Liver (tissue), 9 donors: ENCODE results near the gene LINGO4. TPM values are rescaled to one million over a fixed set of nuclear protein-coding genes. Genes with fewer than 3 reads are reported as not detected.

Experiments
- DNase-seq: peaks from one replicate; pipeline ENCODE4 v3.0.0-alpha.2; 2017; ENCODE audit warnings: low spot score
- H3K27ac ChIP-seq, 2 donors: one replicate each; pipeline ENCODE4 v1.7.0; 2013; ENCODE audit warnings: inconsistent platforms in 2 of 2, low read length in 2 of 2, control low read depth in 1 of 2, low read depth in 1 of 2, mild to moderate bottlenecking in 1 of 2
- H3K27me3 ChIP-seq, 4 donors: one replicate each; pipeline versions ENCODE4 v1.6.1 to v1.7.0; 2013; ENCODE audit warnings: low read length in 3 of 4, inconsistent platforms in 1 of 4, mild to moderate bottlenecking in 1 of 4, moderate library complexity in 1 of 4; ENCODE audit not compliant: control insufficient read depth in 4 of 4, insufficient read depth in 4 of 4
- H3K36me3 ChIP-seq, 4 donors: one replicate each; pipeline versions ENCODE4 v1.6.1 to v1.7.0; 2013; ENCODE audit warnings: low read length in 3 of 4, mild to moderate bottlenecking in 3 of 4, low read depth in 1 of 4, moderate library complexity in 1 of 4; ENCODE audit not compliant: control insufficient read depth in 4 of 4, insufficient read depth in 3 of 4
- H3K4me1 ChIP-seq, 4 donors: one replicate each; pipeline versions ENCODE4 v1.6.1 to v1.7.0; 2013; ENCODE audit warnings: low read length in 3 of 4, mild to moderate bottlenecking in 3 of 4, moderate library complexity in 1 of 4; ENCODE audit not compliant: control insufficient read depth in 4 of 4, insufficient read depth in 4 of 4
- H3K4me3 ChIP-seq, 3 donors: one replicate each; pipeline versions ENCODE4 v1.6.1 to v1.7.0; 2013; ENCODE audit warnings: low read length in 3 of 3, control low read depth in 1 of 3, low read depth in 1 of 3, mild to moderate bottlenecking in 1 of 3
- H3K9ac ChIP-seq, 2 donors: one replicate each; pipeline ENCODE4 v1.7.0; 2013; ENCODE audit warnings: low read length in 2 of 2, mild to moderate bottlenecking in 2 of 2, moderate library complexity in 2 of 2, control low read depth in 1 of 2, low read depth in 1 of 2
- H3K9me3 ChIP-seq, 4 donors: one replicate each; pipeline versions ENCODE4 v1.6.1 to v1.7.0; 2013; ENCODE audit warnings: low read length in 3 of 4; ENCODE audit not compliant: control insufficient read depth in 4 of 4
- EGR1 ChIP-seq, 2 donors: IDR thresholded peaks; 2 replicates each; pipeline ENCODE4 v1.6.1; 2016 to 2018; ENCODE audit warnings: antibody characterized with exemption in 2 of 2, low read depth in 2 of 2
- FOXA1 ChIP-seq: IDR thresholded peaks from 2 replicates; pipeline ENCODE4 v1.6.1; 2016; ENCODE audit warnings: antibody characterized with exemption
- FOXA2 ChIP-seq: IDR thresholded peaks from 2 replicates; pipeline ENCODE4 v1.6.1; 2016; ENCODE audit warnings: antibody characterized with exemption
- HNF4A ChIP-seq, 2 donors: conservative IDR thresholded peaks; 2 replicates each; pipeline ENCODE4 v1.6.1; 2016; ENCODE audit warnings: antibody characterized with exemption in 2 of 2, mild to moderate bottlenecking in 2 of 2
- JUND ChIP-seq, 2 donors: IDR thresholded peaks; 2 replicates each; pipeline ENCODE4 v1.6.1; 2016; ENCODE audit warnings: antibody characterized with exemption in 2 of 2
- NR2F2 ChIP-seq: IDR thresholded peaks from 2 replicates; pipeline ENCODE4 v1.6.1; 2016; ENCODE audit warnings: antibody characterized with exemption
- RAD21 ChIP-seq, 2 donors: IDR thresholded peaks; 2 replicates each; pipeline ENCODE4 v1.6.1; 2016; ENCODE audit warnings: antibody characterized with exemption in 2 of 2, mild to moderate bottlenecking in 2 of 2
- RXRA ChIP-seq, 2 donors: IDR thresholded peaks; 2 replicates each; pipeline ENCODE4 v1.6.1; 2017 to 2018; ENCODE audit warnings: antibody characterized with exemption in 2 of 2, mild to moderate bottlenecking in 1 of 2
- SP1 ChIP-seq: IDR thresholded peaks from 2 replicates; pipeline ENCODE4 v1.6.1; 2018; ENCODE audit warnings: antibody characterized with exemption, mild to moderate bottlenecking
- TAF1 ChIP-seq: conservative IDR thresholded peaks from 2 replicates; pipeline ENCODE4 v1.6.1; 2016; ENCODE audit warnings: antibody characterized with exemption, mild to moderate bottlenecking
- YY1 ChIP-seq: IDR thresholded peaks from 2 replicates; pipeline ENCODE4 v1.6.1; 2016; ENCODE audit warnings: antibody characterized with exemption, mild to moderate bottlenecking
- WGBS: extraction: QIAGEN DNeasy Blood & Tissue Kit; methylation state at CpG from one replicate; pipeline ENCODE4 v1.1.7; 2013; 5-methylcytosine and 5-hydroxymethylcytosine counted together
- polyA plus RNA-seq, 2 donors: library from polyadenylated mRNA; stranded (reverse) in 1 of 2; unstranded in 1 of 2; fragments of 200-250 nt in 1 of 2; fragments of >200 nt in 1 of 2; fragmentation: Nextera tagmentation in 1 of 2; extraction: Ambion mirVana in 1 of 2; gene quantifications; one replicate each; pipeline versions ENCODE4 v1.2.1 to v1.2.3, GENCODE V29; 2013 to 2015
- total RNA-seq, 2 donors: library from RNA; depleted of rRNA; stranded (reverse); fragments of >200 nt; gene quantifications; one replicate each; pipeline ENCODE4 v1.2.3, GENCODE V29; 2014
- TF ChIP-seq, protein P1 (sequence below): IDR thresholded peaks from 2 replicates; pipeline ENCODE4 v1.6.1; 2016; ENCODE audit warnings: antibody characterized with exemption
- TF ChIP-seq, protein P2 (sequence below): IDR thresholded peaks from 2 replicates; pipeline ENCODE4 v1.6.1; 2016; ENCODE audit warnings: antibody characterized with exemption
- TF ChIP-seq, protein P3 (sequence below): IDR thresholded peaks from 2 replicates; pipeline ENCODE4 v1.6.1; 2016; ENCODE audit warnings: antibody characterized with exemption, mild to moderate bottlenecking
- TF ChIP-seq, protein P4 (sequence below): IDR thresholded peaks from 2 replicates; pipeline ENCODE4 v1.6.1; 2016; ENCODE audit warnings: antibody characterized with exemption
- TF ChIP-seq, protein P5 (sequence below): fragments of 150-350 bp; IDR thresholded peaks from 2 replicates; pipeline ENCODE4 v1.5.1; 2017; ENCODE audit warnings: improper control_type of control experiment, low read depth, low read length; ENCODE audit not compliant: missing input control
- donor health status: healthy.
- donor health status: healthy.
- donor health status: healthy.
- donor health status: healthy.
- donor health status: healthy.

Gene LINGO4
- total and polyA plus RNA-seq, 4 donors = 0.05 to 0.50 (median 0.09) TPM; not detected in 1

DNA sequence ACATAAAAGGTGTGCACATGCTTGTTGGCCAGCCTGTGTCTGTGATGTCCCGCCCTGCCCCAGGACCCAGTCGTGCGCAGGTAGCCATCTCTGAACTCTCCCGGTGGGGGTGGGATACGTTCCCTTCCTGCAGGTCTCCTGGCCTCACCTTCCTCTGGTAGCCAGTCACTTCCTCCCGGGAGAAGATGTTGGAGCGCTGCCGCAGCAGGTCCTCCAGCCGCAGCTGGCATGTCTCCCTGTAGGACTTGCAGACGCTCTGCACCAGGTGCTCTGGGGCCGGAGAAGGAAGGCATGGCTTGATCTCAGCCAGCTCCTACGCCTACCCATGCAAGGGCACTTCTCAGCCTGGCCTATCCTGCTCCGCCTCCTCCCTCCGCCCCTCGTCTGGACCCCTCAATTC lies 9.2 kb upstream of the LINGO4 start:
- Histone ChIP-seq H3K36me3 (peaks cover 1 to 65% (median 49%) of the 10 kb centered on the region in 4 donors), H3K27me3 (no peaks in the 10 kb centered on the region), H3K9ac (no peak overlapping the region), H3K27ac (no peak overlapping the region), H3K4me3 (no peak overlapping the region), H3K9me3 (no peaks in the 10 kb centered on the region), H3K4me1 (peaks cover 2 to 26% (median 12%) of the 10 kb centered on the region in 4 donors)
- DNase-seq = no peak
- no peak for TF ChIP-seq NR2F2
- TF ChIP-seq FOXA1 = no peak
- TF ChIP-seq, protein P1, sequence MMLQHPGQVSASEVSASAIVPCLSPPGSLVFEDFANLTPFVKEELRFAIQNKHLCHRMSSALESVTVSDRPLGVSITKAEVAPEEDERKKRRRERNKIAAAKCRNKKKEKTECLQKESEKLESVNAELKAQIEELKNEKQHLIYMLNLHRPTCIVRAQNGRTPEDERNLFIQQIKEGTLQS = no peak
- TF ChIP-seq, protein P2, sequence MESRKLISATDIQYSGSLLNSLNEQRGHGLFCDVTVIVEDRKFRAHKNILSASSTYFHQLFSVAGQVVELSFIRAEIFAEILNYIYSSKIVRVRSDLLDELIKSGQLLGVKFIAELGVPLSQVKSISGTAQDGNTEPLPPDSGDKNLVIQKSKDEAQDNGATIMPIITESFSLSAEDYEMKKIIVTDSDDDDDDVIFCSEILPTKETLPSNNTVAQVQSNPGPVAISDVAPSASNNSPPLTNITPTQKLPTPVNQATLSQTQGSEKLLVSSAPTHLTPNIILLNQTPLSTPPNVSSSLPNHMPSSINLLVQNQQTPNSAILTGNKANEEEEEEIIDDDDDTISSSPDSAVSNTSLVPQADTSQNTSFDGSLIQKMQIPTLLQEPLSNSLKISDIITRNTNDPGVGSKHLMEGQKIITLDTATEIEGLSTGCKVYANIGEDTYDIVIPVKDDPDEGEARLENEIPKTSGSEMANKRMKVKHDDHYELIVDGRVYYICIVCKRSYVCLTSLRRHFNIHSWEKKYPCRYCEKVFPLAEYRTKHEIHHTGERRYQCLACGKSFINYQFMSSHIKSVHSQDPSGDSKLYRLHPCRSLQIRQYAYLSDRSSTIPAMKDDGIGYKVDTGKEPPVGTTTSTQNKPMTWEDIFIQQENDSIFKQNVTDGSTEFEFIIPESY = no peak
- TF ChIP-seq TAF1 = no peak
- TF ChIP-seq JUND (IDR thresholded peaks at IDR 0.05) = no peak
- TF ChIP-seq SP1 = no peak
- TF ChIP-seq EGR1 (IDR thresholded peaks at IDR 0.05; ENCODE audit: low read depth in 2 of 2) = no peak
- no peak for TF ChIP-seq HNF4A (conservative IDR thresholded peaks at IDR 0.05)
- TF ChIP-seq RAD21 (IDR thresholded peaks at IDR 0.05) = no peak
- no peak for TF ChIP-seq FOXA2
- TF ChIP-seq RXRA (IDR thresholded peaks at IDR 0.05) = no peak
- TF ChIP-seq, protein P3, sequence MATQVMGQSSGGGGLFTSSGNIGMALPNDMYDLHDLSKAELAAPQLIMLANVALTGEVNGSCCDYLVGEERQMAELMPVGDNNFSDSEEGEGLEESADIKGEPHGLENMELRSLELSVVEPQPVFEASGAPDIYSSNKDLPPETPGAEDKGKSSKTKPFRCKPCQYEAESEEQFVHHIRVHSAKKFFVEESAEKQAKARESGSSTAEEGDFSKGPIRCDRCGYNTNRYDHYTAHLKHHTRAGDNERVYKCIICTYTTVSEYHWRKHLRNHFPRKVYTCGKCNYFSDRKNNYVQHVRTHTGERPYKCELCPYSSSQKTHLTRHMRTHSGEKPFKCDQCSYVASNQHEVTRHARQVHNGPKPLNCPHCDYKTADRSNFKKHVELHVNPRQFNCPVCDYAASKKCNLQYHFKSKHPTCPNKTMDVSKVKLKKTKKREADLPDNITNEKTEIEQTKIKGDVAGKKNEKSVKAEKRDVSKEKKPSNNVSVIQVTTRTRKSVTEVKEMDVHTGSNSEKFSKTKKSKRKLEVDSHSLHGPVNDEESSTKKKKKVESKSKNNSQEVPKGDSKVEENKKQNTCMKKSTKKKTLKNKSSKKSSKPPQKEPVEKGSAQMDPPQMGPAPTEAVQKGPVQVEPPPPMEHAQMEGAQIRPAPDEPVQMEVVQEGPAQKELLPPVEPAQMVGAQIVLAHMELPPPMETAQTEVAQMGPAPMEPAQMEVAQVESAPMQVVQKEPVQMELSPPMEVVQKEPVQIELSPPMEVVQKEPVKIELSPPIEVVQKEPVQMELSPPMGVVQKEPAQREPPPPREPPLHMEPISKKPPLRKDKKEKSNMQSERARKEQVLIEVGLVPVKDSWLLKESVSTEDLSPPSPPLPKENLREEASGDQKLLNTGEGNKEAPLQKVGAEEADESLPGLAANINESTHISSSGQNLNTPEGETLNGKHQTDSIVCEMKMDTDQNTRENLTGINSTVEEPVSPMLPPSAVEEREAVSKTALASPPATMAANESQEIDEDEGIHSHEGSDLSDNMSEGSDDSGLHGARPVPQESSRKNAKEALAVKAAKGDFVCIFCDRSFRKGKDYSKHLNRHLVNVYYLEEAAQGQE = no peak
- 92% methylated on average over 15 of the region's 15 CpGs for WGBS

DNA sequence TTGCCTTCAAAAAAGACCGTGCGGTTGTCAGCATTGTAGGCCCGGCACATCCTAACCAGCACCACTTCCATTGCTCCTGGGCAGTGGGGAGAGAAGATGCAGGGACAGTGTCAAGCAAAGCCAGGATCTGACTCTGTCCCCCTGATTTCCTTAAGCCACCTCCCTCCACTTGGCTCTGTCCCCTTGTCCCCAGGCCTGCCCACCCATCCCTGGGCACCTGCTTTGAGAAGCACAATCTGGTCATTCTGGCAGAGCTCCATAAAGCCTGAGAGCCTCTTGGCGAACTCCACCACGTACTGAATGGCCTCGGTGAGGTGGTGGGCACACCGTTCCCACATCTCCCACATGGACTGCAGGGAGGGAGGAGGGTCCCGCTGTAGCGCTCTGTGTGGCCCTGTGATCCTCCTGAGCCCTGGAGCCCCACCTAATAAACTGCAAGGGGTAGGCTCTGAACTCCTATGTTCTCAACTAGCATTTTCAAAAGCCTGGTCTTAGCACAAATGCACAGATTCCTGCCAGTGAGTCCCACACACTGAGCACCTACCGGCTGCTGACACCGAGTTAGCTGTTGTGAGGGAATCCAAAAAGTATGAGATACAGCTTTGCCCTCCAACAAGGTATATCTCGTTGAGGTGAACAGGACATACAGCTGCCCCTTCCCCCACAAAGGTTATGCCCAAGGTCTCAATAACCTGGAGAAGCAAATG lies 8.2 kb upstream of the LINGO4 start:
- no peaks in the 10 kb centered on the region for H3K9me3 ChIP-seq
- no peak overlapping the region for H3K9ac ChIP-seq
- no peak overlapping the region for H3K27ac ChIP-seq
- peaks cover 1 to 69% (median 54%) of the 10 kb centered on the region in 4 donors for H3K36me3 ChIP-seq
- H3K4me3 ChIP-seq = no peak overlapping the region
- TF ChIP-seq, protein P2 = no peak
- no peak for TF ChIP-seq EGR1 (IDR thresholded peaks at IDR 0.05; ENCODE audit: low read depth in 2 of 2)
- no peak for TF ChIP-seq TAF1
- TF ChIP-seq YY1 = no peak
- TF ChIP-seq RXRA (IDR thresholded peaks at IDR 0.05) = no peak
- TF ChIP-seq FOXA2 = no peak
- TF ChIP-seq, protein P1 = no peak
- TF ChIP-seq NR2F2 = no peak
- TF ChIP-seq, protein P4, sequence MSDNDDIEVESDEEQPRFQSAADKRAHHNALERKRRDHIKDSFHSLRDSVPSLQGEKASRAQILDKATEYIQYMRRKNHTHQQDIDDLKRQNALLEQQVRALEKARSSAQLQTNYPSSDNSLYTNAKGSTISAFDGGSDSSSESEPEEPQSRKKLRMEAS = no peak
- TF ChIP-seq, protein P5, sequence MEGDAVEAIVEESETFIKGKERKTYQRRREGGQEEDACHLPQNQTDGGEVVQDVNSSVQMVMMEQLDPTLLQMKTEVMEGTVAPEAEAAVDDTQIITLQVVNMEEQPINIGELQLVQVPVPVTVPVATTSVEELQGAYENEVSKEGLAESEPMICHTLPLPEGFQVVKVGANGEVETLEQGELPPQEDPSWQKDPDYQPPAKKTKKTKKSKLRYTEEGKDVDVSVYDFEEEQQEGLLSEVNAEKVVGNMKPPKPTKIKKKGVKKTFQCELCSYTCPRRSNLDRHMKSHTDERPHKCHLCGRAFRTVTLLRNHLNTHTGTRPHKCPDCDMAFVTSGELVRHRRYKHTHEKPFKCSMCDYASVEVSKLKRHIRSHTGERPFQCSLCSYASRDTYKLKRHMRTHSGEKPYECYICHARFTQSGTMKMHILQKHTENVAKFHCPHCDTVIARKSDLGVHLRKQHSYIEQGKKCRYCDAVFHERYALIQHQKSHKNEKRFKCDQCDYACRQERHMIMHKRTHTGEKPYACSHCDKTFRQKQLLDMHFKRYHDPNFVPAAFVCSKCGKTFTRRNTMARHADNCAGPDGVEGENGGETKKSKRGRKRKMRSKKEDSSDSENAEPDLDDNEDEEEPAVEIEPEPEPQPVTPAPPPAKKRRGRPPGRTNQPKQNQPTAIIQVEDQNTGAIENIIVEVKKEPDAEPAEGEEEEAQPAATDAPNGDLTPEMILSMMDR = no peak
- no peak for TF ChIP-seq RAD21 (IDR thresholded peaks at IDR 0.05)
- no peak for TF ChIP-seq HNF4A (conservative IDR thresholded peaks at IDR 0.05)
- no peak for TF ChIP-seq JUND (IDR thresholded peaks at IDR 0.05)
- TF ChIP-seq, protein P3 = no peak
- 87% methylated on average over 12 of the region's 12 CpGs for WGBS
- no peak for DNase-seq
- H3K27me3 ChIP-seq = no peaks in the 10 kb centered on the region
- peaks cover 0 to 16% (median 7%) of the 10 kb centered on the region in 4 donors for H3K4me1 ChIP-seq
